Activated CD4-positive, alpha-beta T cell treated with anti-CD3 and anti-CD28 coated beads for 1 hour (primary cell): ENCODE results near the gene ZNF697.
"Not testable (repeated sequence)": the region's sequence is repeated elsewhere in the genome, so short reads cannot be mapped to it uniquely, and the experiment has no call there.

Experiments
- DNase-seq: peaks from one replicate; pipeline ENCODE4 v3.0.0-alpha.2; 2020

Gene ZNF697

DNA sequence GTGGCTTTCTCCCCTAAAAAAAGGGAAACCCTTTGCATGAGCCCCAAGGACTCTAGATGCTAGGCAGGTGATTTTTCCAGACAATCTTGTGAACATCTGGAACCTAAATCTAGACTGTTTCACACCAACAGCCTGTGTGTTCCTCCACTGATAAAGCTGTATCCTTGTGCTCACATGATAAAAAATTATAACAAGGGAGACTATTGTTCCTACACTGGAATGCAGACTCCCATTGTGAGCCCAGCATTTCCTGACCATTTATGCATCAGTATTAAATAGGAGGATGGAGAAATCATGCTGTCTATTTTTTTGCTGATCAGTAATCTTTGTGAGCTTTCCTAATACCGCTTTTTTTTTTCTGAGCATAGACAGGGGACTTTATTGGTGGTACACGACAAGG lies 52.5 kb downstream of the ZNF697 start:
- no peak for DNase-seq

DNA sequence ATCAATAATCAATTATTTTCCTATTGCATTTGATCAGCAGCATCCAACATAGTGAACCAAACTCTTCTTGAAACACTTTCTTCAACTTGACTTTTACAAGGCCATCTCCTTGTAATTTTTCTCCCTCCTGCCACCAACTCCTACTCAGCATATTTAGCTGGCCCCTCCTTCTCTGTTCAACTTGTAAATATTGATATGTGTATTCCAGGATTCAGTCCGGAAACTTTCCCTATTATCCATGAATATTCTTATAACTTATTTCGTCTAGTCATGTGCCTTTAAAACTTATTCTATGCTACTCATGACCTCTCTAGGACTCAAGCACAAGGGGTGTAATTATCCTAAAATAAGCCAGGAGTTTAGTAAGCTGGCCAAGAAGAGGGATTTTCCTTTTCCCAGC lies 52.9 kb downstream of the ZNF697 start:
- no peak for DNase-seq

DNA sequence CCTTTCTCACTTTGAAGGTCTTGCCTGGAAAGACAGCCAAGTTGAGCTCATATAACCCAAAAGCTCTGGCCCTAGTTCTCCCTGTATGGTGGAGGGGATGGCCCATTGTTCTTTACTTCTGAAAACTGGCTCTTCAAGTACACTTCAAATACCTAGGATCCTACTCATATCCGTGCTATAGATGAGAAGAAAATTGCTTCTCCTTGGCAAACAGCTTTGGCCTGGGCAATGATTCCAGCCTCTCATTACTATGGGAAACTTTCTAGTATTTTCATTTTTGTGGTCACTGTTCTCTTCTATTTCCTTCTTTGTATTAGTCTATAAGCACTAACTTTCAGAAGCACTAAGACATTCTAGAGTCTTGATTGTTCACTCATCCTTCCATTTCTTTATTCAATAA lies 53.7 kb downstream of the ZNF697 start:
- DNase-seq: no peak

DNA sequence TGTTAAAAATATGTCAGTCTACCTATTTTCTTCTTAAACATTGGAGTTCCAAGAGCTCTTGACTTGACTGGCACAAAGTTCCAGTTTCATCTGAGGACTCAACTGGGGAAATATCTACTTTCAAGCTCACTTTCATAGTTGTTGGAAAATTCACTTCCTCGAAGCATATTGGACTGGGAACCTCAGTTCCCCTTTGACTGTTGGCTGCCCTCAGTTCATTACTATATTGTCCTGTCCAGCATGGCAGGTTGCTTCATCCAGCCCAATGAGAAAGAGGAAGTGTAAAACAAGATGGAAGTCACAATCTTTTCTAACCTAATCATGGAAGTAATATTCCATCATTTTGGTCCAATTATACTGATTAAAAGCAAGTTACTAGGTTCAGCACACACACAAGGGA lies 54.3 kb downstream of the ZNF697 start:
- no peak for DNase-seq

DNA sequence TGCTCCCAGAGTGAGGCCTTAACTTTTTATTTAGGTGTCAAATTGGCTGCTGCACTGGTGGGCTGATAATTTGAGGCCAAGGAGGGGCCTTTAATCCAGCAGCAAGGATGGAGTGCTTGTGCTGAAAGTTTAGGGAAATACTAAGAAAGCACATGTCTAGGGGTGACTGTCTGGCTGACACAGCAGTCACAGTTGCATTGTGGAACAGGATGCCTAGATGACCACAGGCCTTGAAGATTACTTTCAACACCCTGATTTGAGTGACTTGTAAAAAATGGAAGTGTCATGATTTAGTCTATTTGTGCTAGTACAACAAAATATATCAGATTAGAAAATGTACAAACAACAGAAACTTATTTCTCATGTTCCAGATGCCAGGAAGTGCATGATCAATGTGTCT lies 57.7 kb downstream of the ZNF697 start:
- DNase-seq: no peak

DNA sequence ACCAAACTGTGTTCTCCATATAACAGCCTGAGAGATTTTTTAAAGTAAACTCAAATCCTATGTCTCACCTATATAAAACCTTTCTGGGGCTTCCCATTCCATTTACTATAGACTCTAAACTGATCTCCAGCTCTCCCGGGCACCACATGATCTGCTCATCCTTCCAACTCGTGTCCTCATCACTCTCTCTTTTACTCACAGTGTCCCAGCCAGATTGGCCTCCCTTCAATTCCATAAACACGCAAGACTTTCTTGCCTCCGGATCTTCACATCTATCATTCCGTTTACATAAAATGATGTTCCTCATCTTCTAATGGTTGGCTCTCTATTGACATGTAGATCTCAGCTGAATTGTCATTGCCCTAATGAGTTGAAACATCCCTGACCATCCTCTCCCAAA lies 59.4 kb downstream of the ZNF697 start:
- DNase-seq: no peak

DNA sequence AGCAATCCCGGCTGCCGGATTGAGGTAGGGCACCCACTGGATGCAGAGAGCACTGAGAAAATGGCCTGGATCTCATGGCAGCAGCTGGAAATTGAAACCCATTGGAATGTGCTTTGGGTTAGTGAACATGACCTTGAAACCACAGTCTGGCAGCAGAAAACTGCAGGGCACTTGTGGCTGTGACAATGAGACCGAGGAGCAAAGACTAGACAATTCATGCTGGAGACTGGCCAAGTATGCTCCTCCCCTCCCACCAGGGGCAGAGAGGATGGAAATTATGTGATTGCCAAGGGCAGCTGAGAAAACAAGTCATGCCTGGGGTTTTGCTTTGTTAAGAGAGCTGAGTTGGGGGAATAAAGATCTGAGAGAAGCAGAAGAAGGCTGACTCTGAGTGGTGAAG lies 60.7 kb downstream of the ZNF697 start:
- no peak for DNase-seq

DNA sequence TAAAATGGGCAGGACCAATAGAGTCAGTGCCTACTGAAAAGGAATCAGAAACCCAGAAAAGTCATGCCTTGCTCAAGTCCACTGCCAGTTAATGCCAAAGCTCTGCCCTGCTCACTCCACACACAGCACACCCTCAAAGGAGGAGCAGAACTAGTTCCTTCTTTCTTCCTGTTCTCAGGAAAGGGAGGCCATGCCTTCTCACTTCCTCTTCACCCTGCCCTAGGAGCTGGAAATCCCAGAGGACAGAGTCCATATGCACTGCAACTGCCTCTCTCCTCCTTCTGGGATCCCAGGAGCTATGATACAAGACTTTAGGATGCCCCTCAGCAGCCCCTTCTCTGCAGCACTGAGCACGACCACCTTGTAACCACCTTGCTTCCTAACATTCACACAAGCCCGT lies 62.3 kb downstream of the ZNF697 start:
- not testable (repeated sequence) for DNase-seq

DNA sequence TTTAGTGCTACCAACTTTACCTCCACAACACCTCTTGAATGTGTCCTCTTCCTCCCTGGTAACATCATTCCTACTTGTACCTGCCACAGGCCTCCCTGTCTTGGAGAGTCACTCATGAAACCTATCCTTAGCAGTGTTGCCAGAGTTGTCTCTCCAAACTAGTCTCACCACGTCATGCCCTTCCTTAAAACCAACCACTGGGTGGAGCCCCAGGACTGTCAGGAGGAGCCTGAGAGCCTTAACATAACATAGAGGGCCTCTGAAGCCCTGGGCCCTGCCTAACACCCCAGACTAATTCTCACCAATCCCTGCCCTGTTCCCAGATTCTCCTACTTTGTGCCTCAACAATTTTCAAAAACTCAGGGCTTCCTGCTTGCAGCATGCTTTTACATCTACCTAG lies 65.3 kb downstream of the ZNF697 start:
- DNase-seq: no peak

DNA sequence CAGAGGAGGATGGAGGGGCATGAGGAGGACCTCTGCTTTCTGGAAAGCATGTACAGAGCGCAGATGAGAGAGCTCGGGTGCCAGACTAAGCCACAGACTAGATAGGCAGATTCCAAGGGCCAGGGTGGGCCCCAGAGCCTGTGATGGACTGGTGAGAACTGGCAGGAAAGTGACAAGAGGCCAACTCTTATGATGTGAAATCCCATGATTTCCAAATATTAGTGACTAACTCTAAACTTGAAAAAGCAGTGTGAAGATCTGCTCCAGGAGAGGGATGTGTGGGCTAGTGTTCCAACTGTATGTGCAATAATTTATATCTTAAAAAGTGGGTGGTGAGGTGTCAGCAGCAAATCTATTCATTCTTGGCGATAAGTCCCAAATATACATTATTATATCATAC lies 67.0 kb downstream of the ZNF697 start:
- DNase-seq: not testable (repeated sequence)

DNA sequence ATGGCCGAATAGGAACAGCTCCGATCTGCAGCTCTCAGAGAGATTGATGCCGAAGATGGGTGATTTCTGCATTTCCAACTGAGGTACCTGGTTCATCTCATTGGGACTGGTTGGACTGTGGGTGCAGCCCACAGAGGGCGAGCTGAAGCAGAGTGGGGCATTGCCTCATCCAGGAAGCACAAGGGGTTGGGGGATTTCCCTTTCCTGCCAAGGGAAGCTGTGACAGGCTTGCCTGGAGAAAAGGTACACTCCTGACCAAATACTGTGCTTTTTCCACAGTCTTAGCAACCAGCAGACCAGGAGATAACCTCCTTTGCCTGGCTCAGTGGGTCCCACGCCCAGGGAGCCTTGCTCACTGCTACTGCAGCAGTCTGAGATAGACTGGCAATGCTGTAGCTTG lies 74.2 kb downstream of the ZNF697 start:
- DNase-seq: no peak

DNA sequence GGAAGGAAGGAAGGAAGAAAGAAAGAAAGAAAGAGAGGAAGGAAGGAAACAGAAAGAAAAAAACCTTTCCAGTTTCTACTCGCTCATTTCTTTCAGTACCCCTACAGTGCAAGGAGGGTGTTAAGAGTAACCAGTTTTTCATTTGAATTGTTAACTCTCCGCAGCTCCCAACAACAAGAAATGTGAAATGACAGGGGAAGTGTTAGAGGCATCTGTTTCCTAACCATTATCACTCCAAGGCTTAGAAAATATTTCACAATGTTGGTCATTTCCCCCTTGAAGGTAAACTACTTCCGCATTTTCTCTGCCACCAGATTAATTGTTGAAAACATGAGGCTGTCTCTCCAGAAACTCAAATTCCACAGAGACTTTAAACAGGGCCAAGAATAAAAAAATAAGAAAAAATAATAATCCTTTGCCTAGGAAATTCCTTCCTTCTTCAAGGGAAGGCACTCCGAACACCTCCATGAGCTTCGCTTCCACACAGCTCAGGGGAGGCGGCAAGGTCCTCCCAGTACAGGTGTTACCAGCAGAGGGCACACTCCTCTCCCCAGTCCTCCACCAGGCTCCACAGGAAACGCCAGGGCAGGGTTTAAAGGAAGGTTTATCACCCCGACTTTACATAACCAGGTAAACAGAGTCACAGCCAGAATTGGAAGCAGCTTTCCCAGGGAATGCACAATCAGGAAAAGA lies 78.0 kb downstream of the ZNF697 start:
- DNase-seq: not testable (repeated sequence)
